Thymus (tissue), 11 donors: ENCODE results near the gene NADSYN1. TPM values are rescaled to one million over a fixed set of nuclear protein-coding genes. Genes with fewer than 3 reads are reported as not detected.

ENCODE experiments used
- DNase-seq, 9 donors: peaks; one replicate each; pipeline ENCODE4 v3.0.0-alpha.2; 2013; ENCODE audit warnings: low spot score in 9 of 9, low read depth in 6 of 9, missing footprints in 1 of 9
- H3K27ac ChIP-seq, 2 donors: one replicate each; pipeline ENCODE4 v1.5.1; 2013; ENCODE audit warnings: control low read depth in 1 of 2, low read depth in 1 of 2, low read length in 1 of 2, mild to moderate bottlenecking in 1 of 2, moderate library complexity in 1 of 2
- H3K27me3 ChIP-seq, 2 donors: one replicate each; pipeline ENCODE4 v1.5.1; 2013; ENCODE audit warnings: low read length in 1 of 2; ENCODE audit not compliant: control insufficient read depth in 2 of 2, insufficient read depth in 1 of 2
- H3K36me3 ChIP-seq, 2 donors: one replicate each; pipeline ENCODE4 v1.5.1; 2013; ENCODE audit warnings: low read length in 1 of 2, mild to moderate bottlenecking in 1 of 2, moderate library complexity in 1 of 2; ENCODE audit not compliant: control insufficient read depth in 2 of 2, insufficient read depth in 2 of 2
- H3K4me1 ChIP-seq, 2 donors: one replicate each; pipeline ENCODE4 v1.5.1; 2013; ENCODE audit warnings: low read length in 2 of 2; ENCODE audit not compliant: control insufficient read depth in 2 of 2, insufficient read depth in 2 of 2
- H3K4me3 ChIP-seq, 2 donors: one replicate each; pipeline ENCODE4 v1.5.1; 2013; ENCODE audit warnings: low read length in 2 of 2, control low read depth in 1 of 2, mild to moderate bottlenecking in 1 of 2
- H3K9me3 ChIP-seq, 2 donors: one replicate each; pipeline ENCODE4 v1.5.1; 2013; ENCODE audit warnings: low read length in 1 of 2, mild to moderate bottlenecking in 1 of 2; ENCODE audit not compliant: control insufficient read depth in 2 of 2, insufficient read depth in 1 of 2
- WGBS: extraction: QIAGEN DNeasy Blood & Tissue Kit; methylation state at CpG from one replicate; pipeline ENCODE4 v1.1.7; 2013; 5-methylcytosine and 5-hydroxymethylcytosine counted together
- polyA plus RNA-seq: library from polyadenylated mRNA; stranded (reverse); fragments of 200-250 nt; gene quantifications from one replicate; pipeline ENCODE4 v1.2.3, GENCODE V29; 2013
- total RNA-seq: library from RNA; stranded (reverse); fragments of 120-200 nt; gene quantifications from one replicate; pipeline ENCODE4 v1.2.4, GENCODE V29; 2013
- donor health status: healthy.

Gene NADSYN1
- total and polyA plus RNA-seq, 2 donors, result 47.9 to 113 TPM

DNA sequence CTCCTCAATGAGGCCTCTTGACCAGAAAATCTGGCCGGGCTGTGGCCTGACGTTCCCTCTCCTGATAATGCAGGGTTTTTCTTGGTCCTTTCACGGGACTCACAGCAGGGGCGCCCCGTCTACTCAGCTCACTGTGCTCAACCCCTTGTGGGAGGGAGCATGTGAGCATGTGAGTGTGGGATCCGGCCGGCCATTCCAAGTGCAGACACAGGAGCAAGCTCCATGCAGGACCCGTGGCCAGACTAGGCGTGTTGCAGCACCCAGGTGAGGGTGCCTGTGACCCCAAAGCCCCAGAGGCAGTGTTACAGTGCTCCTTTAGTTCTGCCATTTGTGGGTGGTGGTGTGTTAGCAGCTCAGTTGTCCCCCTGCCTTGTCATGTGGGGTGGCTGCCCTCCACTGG lies 22.8 kb upstream of the NADSYN1 start:
- no peaks in the 10 kb centered on the region for H3K9me3 ChIP-seq
- no peak overlapping the region for H3K4me3 ChIP-seq
- H3K36me3 ChIP-seq, result peaks cover 0 to under 1% of the 10 kb centered on the region in 2 donors
- H3K27ac ChIP-seq, result no peak overlapping the region
- H3K27me3 ChIP-seq, result no peaks in the 10 kb centered on the region
- H3K4me1 ChIP-seq, result no peaks in the 10 kb centered on the region
- WGBS, result 97% methylated on average over 9 of the region's 9 CpGs
- DNase-seq, result no peak

DNA sequence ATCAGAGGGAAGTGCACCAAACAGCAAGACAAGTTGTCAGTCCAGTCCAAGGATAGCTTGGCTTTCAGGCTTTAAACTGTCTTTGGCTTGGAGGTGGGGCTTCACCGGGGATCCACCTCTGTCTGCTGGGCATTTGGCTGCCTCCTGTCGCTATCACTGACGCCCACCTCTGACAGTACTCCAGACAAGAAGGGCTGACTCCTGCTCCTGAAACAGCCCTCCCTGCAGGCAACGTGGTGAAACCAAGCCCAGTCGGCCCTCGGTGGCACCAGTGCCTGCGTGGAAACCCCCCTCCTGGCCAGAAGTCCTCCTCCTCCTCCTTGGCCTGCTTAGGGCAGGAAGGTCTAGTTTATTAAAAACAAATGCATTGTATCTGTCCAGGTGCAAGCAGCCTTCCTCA lies 21.7 kb upstream of the NADSYN1 start:
- Histone ChIP-seq H3K4me1 (no peaks in the 10 kb centered on the region), H3K36me3 (peaks cover 0 to 6% of the 10 kb centered on the region in 2 donors), H3K9me3 (no peaks in the 10 kb centered on the region), H3K27ac (no peak overlapping the region), H3K4me3 (no peak overlapping the region), H3K27me3 (no peaks in the 10 kb centered on the region)
- no peak for DNase-seq
- WGBS, result 73% methylated on average over 7 of the region's 7 CpGs

DNA sequence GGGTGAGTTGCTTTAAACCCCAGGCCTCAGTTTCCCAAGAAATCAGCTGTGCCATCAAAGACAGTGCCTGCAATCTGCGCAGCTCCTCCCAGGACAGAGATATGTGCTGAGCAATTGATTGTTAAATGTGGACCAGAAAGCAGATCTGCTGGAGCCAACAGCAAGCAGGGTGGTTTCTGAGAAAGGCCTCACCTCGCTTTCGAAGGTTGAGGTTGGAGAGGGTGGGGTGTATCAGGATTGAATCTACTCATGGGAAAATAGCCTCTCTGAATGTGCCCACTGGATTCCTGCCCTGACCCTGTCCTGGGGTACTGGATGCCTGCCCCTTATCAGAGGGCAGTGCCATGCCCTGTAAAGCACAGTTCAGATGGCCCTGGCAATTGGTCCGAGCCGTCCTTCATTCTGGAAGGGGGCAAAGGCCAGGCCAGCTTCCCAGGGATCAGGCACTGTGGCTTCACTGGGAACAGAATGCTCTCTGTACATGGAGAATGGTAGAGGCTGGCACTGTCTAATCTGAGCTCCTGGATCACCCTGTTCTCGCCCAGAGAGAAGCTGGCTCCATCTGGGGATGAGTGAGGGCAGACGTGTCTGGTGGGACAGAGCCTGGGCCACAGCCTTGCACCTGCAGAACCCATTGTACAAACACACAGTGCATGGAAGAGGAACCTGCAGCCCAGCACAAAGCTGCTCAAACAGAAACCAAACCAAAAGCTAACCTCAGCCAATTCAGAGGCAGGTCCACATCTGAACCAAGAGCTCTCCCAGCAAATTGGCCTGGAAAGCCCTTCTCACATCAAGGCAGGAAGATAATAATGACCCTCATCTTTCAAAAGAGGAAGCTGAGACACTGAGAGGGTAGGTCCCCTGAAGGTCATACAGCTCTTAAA lies 20.0 kb upstream of the NADSYN1 start:
- DNase-seq, result no peak
- H3K4me3 ChIP-seq, result no peak overlapping the region
- no peaks in the 10 kb centered on the region for H3K4me1 ChIP-seq
- 83% methylated on average over 7 of the region's 7 CpGs for WGBS
- peaks cover 0 to 6% of the 10 kb centered on the region in 2 donors for H3K36me3 ChIP-seq
- H3K9me3 ChIP-seq, result no peaks in the 10 kb centered on the region
- H3K27me3 ChIP-seq, result no peaks in the 10 kb centered on the region
- H3K27ac ChIP-seq, result no peak overlapping the region

DNA sequence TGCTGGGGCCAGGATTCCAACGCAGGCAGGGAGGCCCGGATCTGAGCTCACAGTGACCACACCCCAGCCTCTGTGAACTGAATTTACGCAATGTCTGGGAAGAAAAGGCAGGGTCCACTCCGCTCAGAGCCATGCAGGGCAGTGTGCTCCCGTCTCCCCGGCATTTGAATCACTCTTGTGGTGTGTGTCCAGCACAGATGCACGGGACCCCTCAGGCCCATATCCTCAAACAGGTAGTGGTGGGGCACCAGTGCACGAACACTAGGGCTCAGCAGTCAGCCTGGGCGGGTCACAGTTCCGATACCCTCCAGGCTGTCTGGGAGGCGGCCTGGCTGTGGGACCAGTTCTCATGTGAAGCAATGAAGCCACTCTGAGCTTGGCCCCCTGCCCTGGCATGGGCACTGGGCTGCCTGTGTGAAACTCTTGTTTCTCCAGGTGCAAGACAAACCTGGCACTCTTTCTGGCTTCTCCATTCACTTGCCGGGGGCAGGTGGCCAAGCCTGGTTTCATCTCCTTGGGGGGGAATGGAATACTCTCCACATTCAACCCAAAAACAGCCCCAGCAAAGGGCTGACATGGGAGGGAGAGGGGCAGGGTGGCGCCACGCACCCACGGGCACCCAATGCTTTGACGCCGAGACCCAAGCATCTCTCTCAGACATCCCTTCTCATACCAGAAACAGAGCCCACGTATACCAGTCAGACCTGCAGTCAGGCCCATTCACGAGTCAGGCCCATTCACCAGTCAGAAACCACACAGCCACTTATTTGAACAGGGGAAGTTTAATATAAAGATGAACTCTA lies 19.2 kb upstream of the NADSYN1 start:
- 97% methylated on average over 19 of the region's 19 CpGs for WGBS
- Histone ChIP-seq H3K27me3 (no peaks in the 10 kb centered on the region), H3K9me3 (no peaks in the 10 kb centered on the region), H3K4me3 (no peak overlapping the region), H3K36me3 (peaks cover 0 to 13% of the 10 kb centered on the region in 2 donors), H3K4me1 (no peaks in the 10 kb centered on the region), H3K27ac (no peak overlapping the region)
- no peak for DNase-seq

DNA sequence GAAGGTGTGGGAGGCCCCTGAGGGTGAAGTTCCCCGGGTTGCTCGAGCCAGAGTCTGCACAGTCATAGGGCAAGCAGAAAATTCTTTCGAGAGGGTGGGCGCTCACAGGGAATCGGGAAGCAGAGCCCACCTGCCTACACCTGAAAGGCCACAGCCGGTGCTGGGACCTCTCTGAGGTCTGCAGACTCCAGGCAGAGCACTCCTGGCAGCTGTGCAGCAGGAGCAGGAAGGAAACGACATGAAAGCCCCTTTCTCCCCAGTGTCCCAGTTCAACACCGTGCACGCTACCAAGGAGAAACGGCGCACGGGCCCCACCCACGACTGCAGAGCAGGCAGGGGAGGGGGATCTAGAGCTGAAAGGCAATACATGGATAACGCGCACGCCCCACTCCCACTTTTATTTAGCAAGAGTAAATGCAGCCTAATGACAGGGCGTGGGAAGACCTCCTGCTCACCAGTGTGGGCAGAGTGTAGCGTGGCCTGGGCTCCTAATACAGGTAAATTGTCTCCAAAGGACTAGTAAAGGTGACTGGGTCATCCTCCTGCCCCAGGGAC lies 18.4 kb upstream of the NADSYN1 start:
- WGBS, result 73% methylated on average over 18 of the region's 18 CpGs
- no peaks in the 10 kb centered on the region for H3K27me3 ChIP-seq

DNA sequence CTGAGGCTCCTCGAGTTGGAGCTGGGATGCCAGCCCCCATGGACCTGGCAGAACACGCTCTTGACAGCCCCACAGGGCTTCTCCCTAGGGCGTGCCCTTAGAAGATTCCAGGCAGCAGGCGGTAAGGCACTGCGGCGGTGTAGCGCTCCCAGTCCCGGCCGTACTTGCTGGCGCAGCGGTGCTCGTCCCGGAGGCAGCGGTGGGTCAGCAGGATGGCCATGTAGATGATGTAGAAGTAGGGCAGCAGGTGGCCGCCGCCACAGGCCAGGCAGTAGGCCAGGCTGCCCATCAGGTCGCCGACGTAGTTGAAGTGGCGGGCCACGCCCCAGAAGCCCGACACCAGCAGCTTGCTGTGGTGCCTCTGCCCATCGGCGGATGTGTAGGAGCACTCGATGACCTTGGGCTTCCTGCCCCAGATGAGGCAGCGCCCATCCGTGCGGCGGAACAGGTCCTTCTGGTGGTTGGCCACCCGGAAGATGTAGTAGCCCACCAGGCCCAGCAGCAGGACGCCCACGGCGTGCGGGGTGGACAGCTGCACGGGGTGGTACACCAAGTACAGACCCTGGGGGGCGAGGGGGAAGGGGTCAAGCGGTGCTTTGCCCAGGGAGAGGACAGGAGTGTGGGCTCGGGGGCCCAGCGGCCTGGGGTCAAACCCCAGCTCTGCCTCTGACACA lies 17.6 kb upstream of the NADSYN1 start:
- H3K27me3 ChIP-seq, result no peaks in the 10 kb centered on the region
- no peaks in the 10 kb centered on the region for H3K4me1 ChIP-seq
- no peak overlapping the region for H3K27ac ChIP-seq
- no peaks in the 10 kb centered on the region for H3K9me3 ChIP-seq
- H3K4me3 ChIP-seq, result no peak overlapping the region
- 98% methylated on average over 39 of the region's 39 CpGs for WGBS
- no peak for DNase-seq
- peaks cover 0 to 13% of the 10 kb centered on the region in 2 donors for H3K36me3 ChIP-seq

More for the DNA sequence above, 18.4 kb upstream of the NADSYN1 start:
- Histone ChIP-seq H3K4me1 (no peaks in the 10 kb centered on the region), H3K9me3 (no peaks in the 10 kb centered on the region), H3K27ac (no peak overlapping the region), H3K36me3 (peaks cover 0 to 13% of the 10 kb centered on the region in 2 donors), H3K4me3 (no peak overlapping the region)
- no peak for DNase-seq

DNA sequence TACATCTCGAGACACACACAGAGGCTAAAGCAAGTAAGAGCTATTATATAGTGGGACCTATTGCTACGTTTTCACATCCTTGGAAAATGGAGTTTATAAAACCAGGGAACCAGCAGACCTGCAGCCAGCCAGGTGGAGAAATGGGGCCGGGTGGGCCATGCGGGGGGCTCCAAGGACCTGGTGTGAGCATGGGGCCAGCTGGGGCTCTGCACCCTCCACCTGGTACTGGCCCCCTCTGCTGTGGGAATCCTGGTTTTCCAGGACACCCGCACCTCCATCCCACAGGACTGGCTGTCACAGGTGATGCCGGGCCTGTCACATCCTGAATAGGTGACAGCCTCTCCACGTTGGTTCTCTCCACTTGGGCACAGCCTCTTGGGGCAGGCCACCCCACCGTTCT lies 16.1 kb upstream of the NADSYN1 start:
- H3K4me1 ChIP-seq, result no peaks in the 10 kb centered on the region
- 97% methylated on average over 8 of the region's 8 CpGs for WGBS
- DNase-seq, result no peak

DNA sequence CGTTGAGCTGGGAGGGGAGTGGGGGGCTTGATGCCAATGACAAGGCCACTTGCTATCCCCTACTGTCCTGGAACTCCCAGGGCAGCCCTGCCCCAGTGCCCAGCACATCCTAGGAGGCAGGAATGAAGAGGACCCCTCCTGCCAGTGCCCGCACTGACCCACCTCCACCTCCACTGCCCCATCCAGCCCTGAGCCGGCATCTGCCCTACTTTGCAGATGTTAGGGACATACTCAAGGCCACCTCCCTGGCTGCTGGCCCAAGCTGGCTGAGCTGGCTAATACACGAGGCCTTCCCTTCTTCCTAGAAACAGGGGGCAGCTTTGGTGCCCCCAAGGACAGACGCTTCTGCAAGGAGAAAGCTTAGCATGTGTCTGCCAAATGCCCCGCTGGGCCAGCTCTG lies 15.6 kb upstream of the NADSYN1 start:
- DNase-seq, result no peak
- no peak overlapping the region for H3K4me3 ChIP-seq
- H3K4me1 ChIP-seq, result no peaks in the 10 kb centered on the region
- H3K36me3 ChIP-seq, result peaks cover 3 to 13% of the 10 kb centered on the region in 2 donors
- no peaks in the 10 kb centered on the region for H3K27me3 ChIP-seq
- WGBS, result 96% methylated on average over 6 of the region's 6 CpGs
- no peak overlapping the region for H3K27ac ChIP-seq
- no peaks in the 10 kb centered on the region for H3K9me3 ChIP-seq

More for the DNA sequence above, 16.1 kb upstream of the NADSYN1 start:
- Histone ChIP-seq H3K36me3 (peaks cover 3 to 13% of the 10 kb centered on the region in 2 donors), H3K4me3 (no peak overlapping the region), H3K27me3 (no peaks in the 10 kb centered on the region), H3K27ac (no peak overlapping the region), H3K9me3 (no peaks in the 10 kb centered on the region)
